Measurements from ENCODE around the gene TULP1.

The TULP1 gene

DNA sequence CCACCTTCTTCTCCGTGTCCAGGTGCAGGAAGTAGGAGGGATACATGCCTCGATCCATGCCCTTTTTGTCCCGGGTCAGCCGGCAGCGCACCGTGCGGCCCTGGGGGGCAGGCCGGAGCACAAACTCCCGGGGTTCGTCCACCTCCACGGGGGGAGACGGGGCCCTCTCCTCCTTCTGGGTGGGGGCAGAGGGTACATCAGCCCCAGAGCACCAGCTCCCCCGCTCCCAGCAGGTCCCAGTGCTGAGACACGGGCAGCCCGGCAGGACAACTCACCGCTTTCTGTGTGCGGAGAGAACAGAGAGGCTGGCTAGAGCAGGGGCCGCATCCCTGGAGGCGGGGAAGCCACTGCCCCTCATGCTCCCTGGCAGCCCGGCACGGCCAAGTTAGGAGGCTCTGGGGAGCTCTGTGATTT is 6.7 kb downstream of the TULP1 start:
- Histone ChIP-seq H3K27me3 (ENCODE audit: control insufficient read depth, insufficient read depth, low read length) (peaks cover 3% of the 10 kb centered on the region), H3K4me3 (ENCODE audit: low read depth, low read length) (no peak overlapping the region), H3K36me3 (ENCODE audit: control insufficient read depth, insufficient read depth, low read length) (no peaks in the 10 kb centered on the region), H3K9ac (ENCODE audit: low read depth, low read length) (no peak overlapping the region), H3K9me3 (ENCODE audit: control insufficient read depth, insufficient read depth, low read length) (no peaks in the 10 kb centered on the region), H3K4me1 (ENCODE audit: control insufficient read depth, insufficient read depth, low read length) (peaks cover 15% of the 10 kb centered on the region)

DNA sequence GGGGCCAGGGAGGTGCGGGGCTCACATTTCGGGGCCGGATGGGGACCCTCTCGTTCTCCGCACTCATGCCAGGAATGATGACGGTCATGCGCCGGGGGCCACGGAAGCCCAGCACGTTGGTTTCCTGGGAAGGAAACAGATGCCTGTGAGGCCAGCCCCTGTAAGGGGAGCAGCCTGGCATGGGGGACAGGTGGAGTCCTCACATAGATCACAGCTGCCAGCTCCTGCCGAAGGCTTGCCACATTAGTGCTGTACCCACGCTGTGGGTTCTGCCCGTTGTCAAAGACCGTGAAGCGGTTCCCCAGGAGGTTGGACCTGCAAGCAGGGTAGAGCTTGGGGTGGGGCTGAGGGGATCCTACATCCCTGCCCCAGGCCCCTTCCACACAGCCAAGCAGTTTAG is 9.2 kb downstream of the TULP1 start:
- H3K9ac ChIP-seq (ENCODE audit: low read depth, low read length): no peak overlapping the region
- H3K27me3 ChIP-seq (ENCODE audit: control insufficient read depth, insufficient read depth, low read length): peaks cover 17% of the 10 kb centered on the region
- peaks cover 15% of the 10 kb centered on the region for H3K4me1 ChIP-seq (ENCODE audit: control insufficient read depth, insufficient read depth, low read length)
- no peaks in the 10 kb centered on the region for H3K36me3 ChIP-seq (ENCODE audit: control insufficient read depth, insufficient read depth, low read length)
- H3K4me3 ChIP-seq (ENCODE audit: low read depth, low read length): no peak overlapping the region
- no peaks in the 10 kb centered on the region for H3K9me3 ChIP-seq (ENCODE audit: control insufficient read depth, insufficient read depth, low read length)

DNA sequence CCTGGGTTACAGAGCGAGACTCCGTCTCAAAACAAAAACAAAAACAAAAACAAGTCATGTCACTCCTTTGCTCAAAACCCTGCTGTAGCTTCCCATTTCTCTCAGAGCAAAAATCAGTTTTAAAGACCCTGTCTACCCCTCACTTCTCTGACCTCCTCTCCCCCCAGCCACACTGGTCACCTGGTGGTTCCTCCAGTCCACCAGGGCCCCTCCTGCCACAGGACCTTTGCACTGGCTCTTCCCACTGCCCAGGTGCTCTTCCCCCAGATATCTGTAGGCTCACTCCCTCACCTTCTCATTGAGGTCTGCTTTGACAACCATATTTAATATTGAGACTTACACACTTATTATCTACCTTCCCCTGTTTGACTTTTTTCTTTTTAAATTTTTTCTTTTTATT is 10.9 kb downstream of the TULP1 start:
- Histone ChIP-seq H3K4me3 (ENCODE audit: low read depth, low read length) (no peak overlapping the region), H3K4me1 (ENCODE audit: control insufficient read depth, insufficient read depth, low read length) (peaks cover 7% of the 10 kb centered on the region), H3K36me3 (ENCODE audit: control insufficient read depth, insufficient read depth, low read length) (no peaks in the 10 kb centered on the region), H3K9me3 (ENCODE audit: control insufficient read depth, insufficient read depth, low read length) (no peaks in the 10 kb centered on the region), H3K27me3 (ENCODE audit: control insufficient read depth, insufficient read depth, low read length) (peaks cover 22% of the 10 kb centered on the region), H3K9ac (ENCODE audit: low read depth, low read length) (no peak overlapping the region)

DNA sequence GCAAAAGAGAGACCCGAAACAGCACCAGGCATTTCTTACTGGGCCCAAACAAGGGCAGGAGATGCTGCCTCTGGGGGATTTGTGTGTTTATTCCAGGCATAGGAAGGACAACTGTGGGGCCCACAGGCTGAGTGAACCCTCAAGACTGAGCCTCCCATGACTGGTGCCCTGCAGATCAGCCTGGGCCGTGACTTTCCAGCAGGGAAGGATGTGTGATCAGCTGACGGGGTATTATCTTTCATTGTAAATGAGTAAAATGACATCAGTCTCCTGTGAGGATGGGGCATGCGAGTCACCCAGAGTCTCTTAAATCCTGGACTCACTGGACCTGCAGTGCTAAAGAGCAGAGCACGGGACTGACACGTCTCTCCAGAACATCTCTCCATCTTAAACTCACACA is 11.9 kb downstream of the TULP1 start:
- Histone ChIP-seq H3K27me3 (ENCODE audit: control insufficient read depth, insufficient read depth, low read length) (peaks cover 19% of the 10 kb centered on the region), H3K4me1 (ENCODE audit: control insufficient read depth, insufficient read depth, low read length) (peaks cover 7% of the 10 kb centered on the region), H3K9ac (ENCODE audit: low read depth, low read length) (no peak overlapping the region)

DNA sequence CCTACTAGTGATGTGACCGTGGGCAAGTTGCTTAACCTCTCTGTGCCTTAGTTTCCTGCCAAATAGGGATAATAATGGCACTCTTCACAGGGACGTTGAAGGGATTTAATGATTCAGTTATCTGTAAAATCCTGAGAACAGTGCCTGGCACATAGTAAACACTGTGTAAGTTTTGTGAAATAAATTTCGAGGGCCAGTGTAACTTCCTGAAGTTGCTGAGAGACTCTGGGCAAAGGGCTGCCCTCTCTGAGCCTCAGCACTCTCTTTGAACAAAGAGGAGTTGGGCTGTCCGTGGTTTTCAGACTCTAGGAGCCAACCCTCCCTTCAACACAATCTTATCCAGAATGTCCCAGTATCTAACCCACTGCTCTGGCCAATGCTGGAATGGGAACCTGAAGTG is 13.3 kb downstream of the TULP1 start:
- Histone ChIP-seq H3K27me3 (ENCODE audit: control insufficient read depth, insufficient read depth, low read length) (peaks cover 22% of the 10 kb centered on the region), H3K9ac (ENCODE audit: low read depth, low read length) (no peak overlapping the region), H3K36me3 (ENCODE audit: control insufficient read depth, insufficient read depth, low read length) (no peaks in the 10 kb centered on the region), H3K4me1 (ENCODE audit: control insufficient read depth, insufficient read depth, low read length) (peaks cover 12% of the 10 kb centered on the region), H3K9me3 (ENCODE audit: control insufficient read depth, insufficient read depth, low read length) (no peaks in the 10 kb centered on the region), H3K4me3 (ENCODE audit: low read depth, low read length) (no peak overlapping the region)

More for the DNA sequence above, 11.9 kb downstream of the TULP1 start:
- Histone ChIP-seq H3K4me3 (ENCODE audit: low read depth, low read length) (no peak overlapping the region), H3K9me3 (ENCODE audit: control insufficient read depth, insufficient read depth, low read length) (no peaks in the 10 kb centered on the region), H3K36me3 (ENCODE audit: control insufficient read depth, insufficient read depth, low read length) (no peaks in the 10 kb centered on the region)

DNA sequence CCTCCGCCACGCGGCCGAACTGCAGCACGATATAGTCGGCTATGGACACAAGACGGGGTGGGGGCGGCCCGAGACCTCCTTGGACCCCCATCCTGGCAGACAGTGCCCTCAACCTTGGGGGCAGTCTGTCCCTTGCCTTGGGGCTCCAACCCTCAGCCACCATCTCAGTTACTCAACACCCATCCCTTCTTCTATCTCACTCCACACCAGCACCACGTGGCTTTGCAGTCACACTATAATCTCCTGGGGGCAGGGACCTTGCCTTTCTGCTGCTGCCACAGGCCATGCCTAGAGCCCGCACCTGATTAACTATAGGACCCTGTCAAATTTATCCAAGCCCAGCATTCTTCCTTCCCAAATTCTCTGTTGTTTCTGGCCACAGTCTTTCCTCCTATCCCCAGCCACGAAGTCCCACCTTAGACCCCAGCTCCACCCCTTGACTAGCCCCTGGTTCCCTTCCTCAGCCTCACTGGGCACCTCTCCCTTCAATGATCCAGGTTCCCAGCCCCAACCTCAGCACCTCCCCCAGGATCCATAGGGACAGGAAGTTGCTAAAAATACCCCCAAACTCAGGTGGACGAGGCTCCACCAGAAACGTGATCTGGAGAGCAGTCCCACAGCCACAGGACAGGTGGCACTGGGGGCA is 14.2 kb downstream of the TULP1 start:
- Histone ChIP-seq H3K4me1 (ENCODE audit: control insufficient read depth, insufficient read depth, low read length) (peaks cover 17% of the 10 kb centered on the region), H3K9me3 (ENCODE audit: control insufficient read depth, insufficient read depth, low read length) (no peaks in the 10 kb centered on the region), H3K9ac (ENCODE audit: low read depth, low read length) (peak overlapping the region; percentile 60), H3K27me3 (ENCODE audit: control insufficient read depth, insufficient read depth, low read length) (peaks cover 23% of the 10 kb centered on the region), H3K4me3 (ENCODE audit: low read depth, low read length) (peak overlapping the region; percentile 75), H3K36me3 (ENCODE audit: control insufficient read depth, insufficient read depth, low read length) (peaks cover 3% of the 10 kb centered on the region)

DNA sequence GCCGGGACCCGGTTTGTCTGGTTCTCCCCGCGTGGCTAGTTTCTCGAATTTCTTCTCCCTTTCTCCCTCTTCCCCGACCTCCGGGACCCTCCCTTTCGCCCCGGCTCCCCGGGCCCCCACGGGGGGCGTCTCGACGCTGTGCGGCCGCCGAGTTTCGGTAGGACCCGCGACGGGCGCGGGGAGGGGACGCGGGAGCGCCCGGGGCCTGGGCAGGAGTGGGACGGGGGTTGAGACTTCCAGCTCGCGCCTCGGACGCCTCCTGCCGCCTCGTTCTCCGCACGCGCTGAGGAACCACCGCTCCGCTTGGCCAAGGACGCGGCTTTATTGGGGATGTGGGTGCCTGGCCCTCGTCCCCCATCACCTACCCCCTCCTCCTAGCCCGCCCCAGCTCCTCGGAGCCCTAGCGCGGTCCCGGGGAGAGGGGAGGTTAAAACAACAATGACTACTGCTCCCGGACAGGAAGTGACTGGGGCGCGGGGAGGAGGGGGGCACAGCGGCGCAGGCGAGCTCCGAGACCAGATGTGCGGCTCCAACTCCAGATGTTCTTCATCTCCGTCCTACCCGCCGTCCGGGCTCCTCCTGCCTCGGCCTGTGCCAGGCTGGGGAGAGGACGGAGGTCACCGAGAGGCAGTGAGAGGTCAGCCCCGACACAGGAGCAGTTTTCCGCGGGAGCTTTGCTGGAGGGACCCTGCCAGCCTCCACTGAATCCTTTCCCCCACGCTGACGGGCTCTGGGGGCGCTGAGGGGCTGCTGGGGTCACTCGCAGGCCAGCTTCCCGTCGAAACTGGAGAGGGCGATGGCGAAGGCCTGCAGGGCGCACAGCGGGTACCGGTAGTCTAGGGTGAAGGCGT is 14.9 kb downstream of the TULP1 start:
- Histone ChIP-seq H3K4me1 (ENCODE audit: control insufficient read depth, insufficient read depth, low read length) (peaks cover 22% of the 10 kb centered on the region), H3K27me3 (ENCODE audit: control insufficient read depth, insufficient read depth, low read length) (peaks cover 24% of the 10 kb centered on the region), H3K36me3 (ENCODE audit: control insufficient read depth, insufficient read depth, low read length) (peaks cover 4% of the 10 kb centered on the region), H3K9ac (ENCODE audit: low read depth, low read length) (peak overlapping the region; percentile 60), H3K9me3 (ENCODE audit: control insufficient read depth, insufficient read depth, low read length) (no peaks in the 10 kb centered on the region), H3K4me3 (ENCODE audit: low read depth, low read length) (peak overlapping the region; percentile 75)

DNA sequence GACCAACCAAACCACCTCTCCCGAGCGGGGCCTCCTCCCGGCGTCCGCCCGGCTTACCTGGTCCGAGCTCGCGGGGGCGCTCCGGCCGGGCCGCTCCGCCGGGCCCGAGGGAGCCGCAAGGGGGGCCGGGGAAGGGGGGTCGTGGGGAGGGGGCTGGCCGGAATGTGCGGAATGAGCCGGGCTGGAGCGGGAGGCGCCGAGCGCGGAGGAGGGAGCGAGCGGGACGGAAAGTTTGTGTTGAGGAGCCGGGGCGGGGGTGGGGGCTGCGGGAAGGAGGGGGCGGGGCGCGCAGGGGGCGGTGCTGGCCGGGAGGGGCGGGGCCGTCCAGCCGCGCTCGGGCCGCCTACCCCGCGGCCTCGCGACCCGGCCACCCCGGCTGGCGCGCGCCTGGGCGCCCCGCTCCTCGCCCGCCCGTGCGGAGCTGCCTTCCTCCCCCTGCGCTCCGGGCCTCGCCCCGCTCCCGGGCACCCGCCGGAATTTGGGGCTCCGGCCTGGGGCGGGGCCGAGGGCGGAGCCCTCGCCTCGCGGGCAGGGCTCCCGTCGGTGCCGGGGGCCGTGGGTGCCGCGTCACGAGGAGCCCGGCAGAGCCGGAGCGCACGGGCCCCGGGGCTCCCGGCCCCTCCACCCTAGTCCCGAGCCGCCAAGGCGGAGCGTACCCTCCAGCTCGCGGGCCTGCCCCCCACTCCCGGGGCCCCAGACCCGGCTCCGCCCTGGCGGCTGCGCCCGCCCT is 15.7 kb downstream of the TULP1 start, which contains the start of gene TEAD3:
TEAD3 (minus strand) TSS at position 239 of the 730 bp plus-strand sequence.
- H3K9ac ChIP-seq (ENCODE audit: low read depth, low read length): peak within 1 kb of the TSS; percentile 60
- H3K4me1 ChIP-seq (ENCODE audit: control insufficient read depth, insufficient read depth, low read length): peaks cover 30% of the 10 kb centered on the region
- H3K36me3 ChIP-seq (ENCODE audit: control insufficient read depth, insufficient read depth, low read length): peaks cover 4% of the 10 kb centered on the region
- H3K4me3 ChIP-seq (ENCODE audit: low read depth, low read length): peak within 1 kb of the TSS; percentile 77
- peaks cover 24% of the 10 kb centered on the region for H3K27me3 ChIP-seq (ENCODE audit: control insufficient read depth, insufficient read depth, low read length)
- no peaks in the 10 kb centered on the region for H3K9me3 ChIP-seq (ENCODE audit: control insufficient read depth, insufficient read depth, low read length)

DNA sequence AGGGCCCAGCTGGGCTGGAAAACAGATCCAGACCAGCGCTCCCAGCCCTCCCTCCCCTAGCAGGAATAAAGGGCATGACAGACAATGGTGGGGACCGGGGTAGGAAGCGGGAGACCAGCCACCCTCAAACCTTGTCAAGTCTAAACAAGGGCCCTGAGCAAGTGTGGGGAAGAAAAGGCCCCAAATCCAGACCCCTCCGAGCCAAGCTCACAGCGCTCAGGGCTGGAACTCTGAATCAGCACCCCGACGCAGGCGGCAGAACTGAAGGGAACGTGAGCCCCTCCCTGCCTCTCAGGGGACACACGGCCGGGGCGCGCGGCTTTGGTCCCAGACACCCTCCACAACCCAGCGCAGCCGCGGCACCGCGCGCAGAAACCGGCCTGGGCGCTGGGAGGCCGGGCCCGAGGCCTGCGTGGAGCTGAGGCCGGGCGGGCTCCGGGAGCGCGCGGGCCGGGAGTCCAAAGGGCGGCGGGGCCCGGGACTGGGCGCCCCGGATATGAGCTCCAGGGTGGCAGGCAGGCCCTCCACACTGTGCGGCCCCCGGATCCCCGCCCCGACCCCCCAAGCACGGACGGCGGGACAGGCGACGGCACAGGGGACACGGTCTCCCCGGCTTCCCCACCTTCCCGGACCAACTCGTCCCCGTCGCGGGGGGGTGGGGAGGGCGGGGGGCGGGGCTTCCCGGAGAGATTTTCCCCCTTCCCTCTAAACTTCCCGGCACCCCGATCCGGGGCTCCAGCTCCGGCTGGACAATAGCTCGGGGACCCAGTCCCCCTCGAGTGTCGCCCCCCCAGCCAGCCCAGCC is 16.5 kb downstream of the TULP1 start:
- H3K36me3 ChIP-seq (ENCODE audit: control insufficient read depth, insufficient read depth, low read length): peaks cover 4% of the 10 kb centered on the region
- peaks cover 24% of the 10 kb centered on the region for H3K27me3 ChIP-seq (ENCODE audit: control insufficient read depth, insufficient read depth, low read length)
- H3K4me1 ChIP-seq (ENCODE audit: control insufficient read depth, insufficient read depth, low read length): peaks cover 37% of the 10 kb centered on the region
- peak overlapping the region; percentile 37 for H3K9ac ChIP-seq (ENCODE audit: low read depth, low read length)
- H3K9me3 ChIP-seq (ENCODE audit: control insufficient read depth, insufficient read depth, low read length): no peaks in the 10 kb centered on the region
- peak overlapping the region; percentile 77 for H3K4me3 ChIP-seq (ENCODE audit: low read depth, low read length)

DNA sequence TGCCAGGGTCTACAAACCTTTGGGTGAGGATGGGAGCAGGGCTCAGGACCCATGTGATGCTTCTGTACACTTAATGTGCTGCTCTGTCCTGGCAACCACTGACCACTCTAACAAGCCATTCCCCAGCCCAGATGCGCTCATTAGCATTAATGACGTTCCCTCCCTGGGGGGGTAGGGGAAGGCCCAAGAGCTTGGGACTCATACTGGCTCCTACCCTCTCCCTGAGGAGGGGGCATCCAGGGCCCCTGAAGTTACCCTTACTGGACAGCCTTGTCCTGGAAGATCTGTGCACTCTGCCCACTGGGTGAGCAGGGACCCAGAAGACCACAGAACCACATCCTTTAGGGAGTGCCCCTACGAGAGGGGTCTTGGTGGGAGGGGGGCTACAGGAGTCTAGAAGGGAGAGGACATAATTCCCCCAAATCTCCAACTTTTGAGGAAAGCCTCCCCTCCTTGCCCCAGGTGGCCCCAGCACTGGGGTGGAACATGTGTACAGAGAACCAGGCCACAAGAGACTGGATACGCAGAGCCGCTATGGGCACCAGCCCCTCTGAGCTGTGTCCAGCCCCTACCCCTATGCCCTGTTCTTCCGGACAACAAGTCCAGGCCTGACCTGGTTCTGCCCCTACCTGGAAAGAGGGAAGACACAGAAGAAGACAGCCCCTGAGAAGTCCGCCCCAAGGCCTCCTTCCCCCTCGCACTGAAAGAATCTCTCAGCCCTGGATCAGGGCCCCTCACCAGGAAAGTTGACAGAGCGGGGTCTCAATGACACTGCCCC is 17.2 kb downstream of the TULP1 start:
- H3K4me1 ChIP-seq (ENCODE audit: control insufficient read depth, insufficient read depth, low read length): peaks cover 41% of the 10 kb centered on the region
- H3K4me3 ChIP-seq (ENCODE audit: low read depth, low read length): peak overlapping the region; percentile 77
- no peak overlapping the region for H3K9ac ChIP-seq (ENCODE audit: low read depth, low read length)

More for the DNA sequence above, 17.2 kb downstream of the TULP1 start:
- Histone ChIP-seq H3K9me3 (ENCODE audit: control insufficient read depth, insufficient read depth, low read length) (no peaks in the 10 kb centered on the region), H3K27me3 (ENCODE audit: control insufficient read depth, insufficient read depth, low read length) (peaks cover 24% of the 10 kb centered on the region), H3K36me3 (ENCODE audit: control insufficient read depth, insufficient read depth, low read length) (peaks cover 4% of the 10 kb centered on the region)

Measured in iPS-15b (cell line).